Sigmoid colon (tissue), 4 donors: ENCODE results near the gene SLC37A3.

Experiments used
- POLR2AphosphoS5 ChIP-seq, 4 donors: sonication (generic); formaldehyde crosslinking; IDR thresholded peaks; one replicate each; pipeline ENCODE4 v1.6.1; 2017; ENCODE audit warnings: antibody characterized with exemption in 4 of 4
- TF ChIP-seq, protein P1 (sequence below), 4 experiments: fragments of 450-650 bp in 3 of 4; fragments of 200-600 bp in 1 of 4; IDR thresholded peaks; one replicate each; pipeline ENCODE4 v1.5.1; 2016 to 2019; ENCODE audit warnings: antibody characterized with exemption in 4 of 4, mild to moderate bottlenecking in 3 of 4, moderate library complexity in 2 of 4

DNA sequence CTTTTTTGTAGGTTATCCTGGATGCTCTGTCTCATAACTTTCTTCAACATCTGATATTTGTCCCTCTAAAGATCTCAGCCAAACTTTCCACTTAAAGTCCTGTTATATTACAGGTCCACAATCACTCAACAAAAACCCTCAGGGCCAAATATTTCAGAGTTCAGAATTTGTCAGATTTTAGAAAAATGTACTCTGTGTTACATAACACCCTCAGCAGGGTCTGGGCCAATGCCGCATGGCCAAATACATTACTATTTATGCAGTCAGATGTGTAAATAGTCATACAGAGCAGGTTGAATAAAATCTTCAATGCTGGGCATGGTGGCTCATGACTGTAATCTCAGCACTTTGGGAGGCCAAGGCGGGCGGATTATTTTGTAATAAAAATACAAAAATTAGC, 17.0 kb upstream of the SLC37A3 start:
- TF ChIP-seq, protein P1, sequence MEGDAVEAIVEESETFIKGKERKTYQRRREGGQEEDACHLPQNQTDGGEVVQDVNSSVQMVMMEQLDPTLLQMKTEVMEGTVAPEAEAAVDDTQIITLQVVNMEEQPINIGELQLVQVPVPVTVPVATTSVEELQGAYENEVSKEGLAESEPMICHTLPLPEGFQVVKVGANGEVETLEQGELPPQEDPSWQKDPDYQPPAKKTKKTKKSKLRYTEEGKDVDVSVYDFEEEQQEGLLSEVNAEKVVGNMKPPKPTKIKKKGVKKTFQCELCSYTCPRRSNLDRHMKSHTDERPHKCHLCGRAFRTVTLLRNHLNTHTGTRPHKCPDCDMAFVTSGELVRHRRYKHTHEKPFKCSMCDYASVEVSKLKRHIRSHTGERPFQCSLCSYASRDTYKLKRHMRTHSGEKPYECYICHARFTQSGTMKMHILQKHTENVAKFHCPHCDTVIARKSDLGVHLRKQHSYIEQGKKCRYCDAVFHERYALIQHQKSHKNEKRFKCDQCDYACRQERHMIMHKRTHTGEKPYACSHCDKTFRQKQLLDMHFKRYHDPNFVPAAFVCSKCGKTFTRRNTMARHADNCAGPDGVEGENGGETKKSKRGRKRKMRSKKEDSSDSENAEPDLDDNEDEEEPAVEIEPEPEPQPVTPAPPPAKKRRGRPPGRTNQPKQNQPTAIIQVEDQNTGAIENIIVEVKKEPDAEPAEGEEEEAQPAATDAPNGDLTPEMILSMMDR (IDR thresholded peaks at IDR 0.05), result no peak
- TF ChIP-seq POLR2AphosphoS5 (IDR thresholded peaks at IDR 0.05), result no peak
